HepG2 (cell line): ENCODE data around the gene PIP5KL1. TPM values are rescaled to one million over a fixed set of nuclear protein-coding genes. Genes with fewer than 3 reads are reported as not detected.

Experiments
- ARHGAP35 ChIP-seq: sonication (generic); formaldehyde crosslinking; IDR thresholded peaks from 2 replicates; pipeline ENCODE4 v1.9.0; 2022; ENCODE audit warnings: mild to moderate bottlenecking, inconsistent platforms, moderate library complexity, missing genetic modification reagents, borderline replicate concordance
- BHLHE40 ChIP-seq: IDR thresholded peaks from 2 replicates; pipeline ENCODE4 v1.6.1; 2011; ENCODE audit warnings: low read length, improper control_type of control experiment
- CHCHD3 ChIP-seq: sonication (generic); formaldehyde crosslinking; IDR thresholded peaks from 2 replicates; pipeline ENCODE4 v1.8.0; 2022; ENCODE audit warnings: mild to moderate bottlenecking, missing genetic modification reagents, moderate library complexity
- GLMP ChIP-seq: sonication (generic); formaldehyde crosslinking; IDR thresholded peaks from 2 replicates; pipeline ENCODE4 v1.9.0; 2021; ENCODE audit warnings: missing genetic modification reagents, mild to moderate bottlenecking, borderline replicate concordance
- HDAC2 ChIP-seq: sonication (generic); formaldehyde crosslinking; IDR thresholded peaks from 2 replicates; pipeline ENCODE4 v1.4.0; 2020; ENCODE audit warnings: missing genetic modification reagents
- HNRNPK ChIP-seq: fragments of 200-400 bp; formaldehyde crosslinking; IDR thresholded peaks from 2 replicates; pipeline ENCODE4 v1.6.1; 2018; ENCODE audit warnings: low read length, low read depth, moderate library complexity, mild to moderate bottlenecking; ENCODE audit not compliant: poor library complexity, severe bottlenecking
- MYC ChIP-seq: sonication (generic); formaldehyde crosslinking; IDR thresholded peaks from 2 replicates; pipeline ENCODE4 v1.9.0; 2021; ENCODE audit warnings: missing genetic modification reagents, borderline replicate concordance
- SOX13 ChIP-seq, 3 experiments: fragments of 450-650 bp in 1 of 3; sonication (generic) in 1 of 3; formaldehyde crosslinking in 1 of 3; IDR thresholded peaks in 2 of 3; conservative IDR thresholded peaks in 1 of 3; 2 replicates each; pipeline versions ENCODE4 v1.5.0 to v1.6.1; 2016 to 2020; ENCODE audit warnings: antibody characterized with exemption in 1 of 3, mild to moderate bottlenecking in 1 of 3, missing compliant biosample characterization in 1 of 3, missing genetic modification reagents in 1 of 3, moderate library complexity in 1 of 3
- SRY ChIP-seq: sonication (generic); formaldehyde crosslinking; IDR thresholded peaks from 2 replicates; pipeline ENCODE4 v1.8.0; 2022; ENCODE audit warnings: mild to moderate bottlenecking, missing genetic modification reagents
- TCF12 ChIP-seq, 2 experiments: fragments of 450-650 bp in 1 of 2; sonication (generic) in 1 of 2; formaldehyde crosslinking in 1 of 2; IDR thresholded peaks; 2 replicates each; pipeline versions ENCODE4 v1.6.1 to v1.8.0; 2017 to 2022; ENCODE audit warnings: antibody characterized with exemption in 1 of 2, mild to moderate bottlenecking in 1 of 2, missing genetic modification reagents in 1 of 2, moderate library complexity in 1 of 2
- TEAD2 ChIP-seq: sonication (generic); formaldehyde crosslinking; IDR thresholded peaks from 2 replicates; pipeline ENCODE4 v1.9.0; 2021; ENCODE audit warnings: missing genetic modification reagents
- TP53 ChIP-seq: sonication (generic); formaldehyde crosslinking; conservative IDR thresholded peaks from 2 replicates; pipeline ENCODE4 v1.4.0; 2020; ENCODE audit warnings: missing genetic modification reagents
- ZBTB3 ChIP-seq: sonication (generic); formaldehyde crosslinking; IDR thresholded peaks from 2 replicates; pipeline ENCODE4 v1.4.0; 2020; ENCODE audit warnings: low read depth, mild to moderate bottlenecking, moderate library complexity, missing genetic modification reagents, borderline replicate concordance
- ZFX ChIP-seq: sonication (generic); formaldehyde crosslinking; IDR thresholded peaks from 2 replicates; pipeline ENCODE4 v1.4.0; 2020; ENCODE audit warnings: mild to moderate bottlenecking, low read depth, missing genetic modification reagents, moderate library complexity
- ZNF205 ChIP-seq: IDR thresholded peaks from 2 replicates; pipeline ENCODE4 v1.6.1; 2018; ENCODE audit warnings: missing biosample characterization, missing genetic modification reagents
- ZNF331 ChIP-seq: sonication (generic); formaldehyde crosslinking; IDR thresholded peaks from 2 replicates; pipeline ENCODE4 v1.4.0; 2020; ENCODE audit warnings: missing genetic modification reagents
- ZNF552 ChIP-seq: sonication (generic); formaldehyde crosslinking; IDR thresholded peaks from 2 replicates; pipeline ENCODE4 v1.9.0; 2022; ENCODE audit warnings: missing genetic modification reagents, mild to moderate bottlenecking, borderline replicate concordance
- ZNF660 ChIP-seq: sonication (generic); formaldehyde crosslinking; IDR thresholded peaks from 2 replicates; pipeline ENCODE4 v1.5.1; 2020; ENCODE audit warnings: mild to moderate bottlenecking, low read depth, missing genetic modification reagents, borderline replicate concordance
- ZSCAN30 ChIP-seq: sonication (generic); formaldehyde crosslinking; IDR thresholded peaks from 2 replicates; pipeline ENCODE4 v1.5.0; 2020; ENCODE audit warnings: mild to moderate bottlenecking, missing genetic modification reagents
- polyA plus RNA-seq, 8 experiments: library from polyadenylated mRNA; depleted of rRNA in 3 of 8; stranded (reverse) in 7 of 8; unstranded in 1 of 8; fragments of >200 nt; fragmentation: Illumina TruSeq in 4 of 8; extraction: Trizol in 4 of 8; gene quantifications; 2 replicates each; pipeline versions ENCODE4 v1.2.1 to v1.2.3, GENCODE V29; 2011 to 2016; ENCODE audit warnings: low read depth in 4 of 8, missing spikeins in 1 of 8, mixed read lengths in 1 of 8; ENCODE audit not compliant: insufficient read depth in 1 of 8
- total RNA-seq, 5 experiments: library from RNA; depleted of rRNA; stranded (reverse); fragments of >200 nt; fragmentation: Illumina TruSeq; extraction: Trizol; gene quantifications; 2 replicates each; pipeline ENCODE4 v1.2.3, GENCODE V29; 2016; ENCODE audit warnings: low read depth in 1 of 5
- TF ChIP-seq, protein P1 (sequence below): IDR thresholded peaks from 2 replicates; pipeline ENCODE4 v1.6.1; 2016; ENCODE audit warnings: low read depth, control low read depth
- TF ChIP-seq, protein P2 (sequence below): sonication (generic); formaldehyde crosslinking; IDR thresholded peaks from 2 replicates; pipeline ENCODE4 v1.8.0; 2022; ENCODE audit warnings: missing genetic modification reagents, low read depth, mild to moderate bottlenecking, borderline replicate concordance
- TF ChIP-seq, protein P3 (sequence below): sonication (generic); formaldehyde crosslinking; conservative IDR thresholded peaks from 2 replicates; pipeline ENCODE4 v1.8.1; 2023; ENCODE audit warnings: missing genetic modification reagents
- TF ChIP-seq, protein P4 (sequence below): sonication (generic); formaldehyde crosslinking; IDR thresholded peaks from 2 replicates; pipeline ENCODE4 v1.4.0; 2020; ENCODE audit warnings: mild to moderate bottlenecking, low read depth, missing genetic modification reagents

The PIP5KL1 gene
- total and polyA plus RNA-seq, 2 of the 13 experiments (the other 11 are each of a cell fraction or from before 2014, with no cell fraction given): 0.20 to 0.49 TPM

- TF ChIP-seq SRY (CRISPR knock-in tag) (no peak), ZNF205 (CRISPR knock-in tag) (no peak), ZFX (CRISPR knock-in tag) (no peak), BHLHE40 (no peak), MYC (CRISPR knock-in tag) (no peak), GLMP (CRISPR knock-in tag) (no peak), TEAD2 (no peak), SOX13 (IDR thresholded peaks at IDR 0.05) (no peak), SOX13 (CRISPR knock-in tag; conservative IDR thresholded peaks at IDR 0.05 in 1 of 2, IDR thresholded peaks at IDR 0.05 in 1 of 2) (0 out of 4 replicates have a peak, but pooled peaks of 1 of the 2 experiments have one; percentile 11), HDAC2 (no peak), ZNF331 (no peak), ARHGAP35 (CRISPR knock-in tag) (no peak), TCF12 (IDR thresholded peaks at IDR 0.05) (no peak), TCF12 (CRISPR knock-in tag; IDR thresholded peaks at IDR 0.05) (no peak), HNRNPK (peak; percentile 66), TP53 (CRISPR knock-in tag) (no peak), CHCHD3 (CRISPR knock-in tag) (no peak), ZSCAN30 (no peak), ZNF552 (no peak), ZBTB3 (CRISPR knock-in tag) (no peak), ZNF660 (CRISPR knock-in tag) (no peak)
- TF ChIP-seq, protein P1, sequence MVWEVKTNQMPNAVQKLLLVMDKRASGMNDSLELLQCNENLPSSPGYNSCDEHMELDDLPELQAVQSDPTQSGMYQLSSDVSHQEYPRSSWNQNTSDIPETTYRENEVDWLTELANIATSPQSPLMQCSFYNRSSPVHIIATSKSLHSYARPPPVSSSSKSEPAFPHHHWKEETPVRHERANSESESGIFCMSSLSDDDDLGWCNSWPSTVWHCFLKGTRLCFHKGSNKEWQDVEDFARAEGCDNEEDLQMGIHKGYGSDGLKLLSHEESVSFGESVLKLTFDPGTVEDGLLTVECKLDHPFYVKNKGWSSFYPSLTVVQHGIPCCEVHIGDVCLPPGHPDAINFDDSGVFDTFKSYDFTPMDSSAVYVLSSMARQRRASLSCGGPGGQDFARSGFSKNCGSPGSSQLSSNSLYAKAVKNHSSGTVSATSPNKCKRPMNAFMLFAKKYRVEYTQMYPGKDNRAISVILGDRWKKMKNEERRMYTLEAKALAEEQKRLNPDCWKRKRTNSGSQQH: 0 out of 2 replicates have a peak, but pooled peaks have one; percentile 22
- TF ChIP-seq, protein P2, sequence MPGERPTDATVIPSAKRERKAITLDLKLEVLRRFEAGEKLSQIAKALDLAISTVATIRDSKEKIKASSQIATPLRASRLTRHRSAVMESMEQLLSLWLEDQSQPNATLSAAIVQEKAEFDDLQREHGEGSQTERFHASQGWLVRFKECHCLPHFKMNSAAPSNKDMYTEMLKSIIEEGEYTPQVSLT (CRISPR knock-in tag): no peak
- TF ChIP-seq, protein P3, sequence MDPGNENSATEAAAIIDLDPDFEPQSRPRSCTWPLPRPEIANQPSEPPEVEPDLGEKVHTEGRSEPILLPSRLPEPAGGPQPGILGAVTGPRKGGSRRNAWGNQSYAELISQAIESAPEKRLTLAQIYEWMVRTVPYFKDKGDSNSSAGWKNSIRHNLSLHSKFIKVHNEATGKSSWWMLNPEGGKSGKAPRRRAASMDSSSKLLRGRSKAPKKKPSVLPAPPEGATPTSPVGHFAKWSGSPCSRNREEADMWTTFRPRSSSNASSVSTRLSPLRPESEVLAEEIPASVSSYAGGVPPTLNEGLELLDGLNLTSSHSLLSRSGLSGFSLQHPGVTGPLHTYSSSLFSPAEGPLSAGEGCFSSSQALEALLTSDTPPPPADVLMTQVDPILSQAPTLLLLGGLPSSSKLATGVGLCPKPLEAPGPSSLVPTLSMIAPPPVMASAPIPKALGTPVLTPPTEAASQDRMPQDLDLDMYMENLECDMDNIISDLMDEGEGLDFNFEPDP (CRISPR knock-in tag): 0 out of 2 replicates have a peak, but pooled peaks have one; percentile 53
- TF ChIP-seq, protein P4, sequence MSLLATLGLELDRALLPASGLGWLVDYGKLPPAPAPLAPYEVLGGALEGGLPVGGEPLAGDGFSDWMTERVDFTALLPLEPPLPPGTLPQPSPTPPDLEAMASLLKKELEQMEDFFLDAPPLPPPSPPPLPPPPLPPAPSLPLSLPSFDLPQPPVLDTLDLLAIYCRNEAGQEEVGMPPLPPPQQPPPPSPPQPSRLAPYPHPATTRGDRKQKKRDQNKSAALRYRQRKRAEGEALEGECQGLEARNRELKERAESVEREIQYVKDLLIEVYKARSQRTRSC (CRISPR knock-in tag): no peak
Measured at GRCh38 chr9:127930231-127931091, at the start of gene PIP5KL1 (continued).
